Stimulated activated CD8-positive, alpha-beta memory T cell treated with anti-CD3 and anti-CD28 coated beads, Interleukin-2, amount 100 ng/mL, for 48 hours (primary cell): ENCODE results near the gene ETNK2.
"Not testable (repeated sequence)": the region's sequence is repeated elsewhere in the genome, so short reads cannot be mapped to it uniquely, and the experiment has no call there.

Experiments
- DNase-seq, 2 donors: peaks; one replicate each; pipeline ENCODE4 v3.0.0-alpha.2; 2020; ENCODE audit warnings: low read depth in 2 of 2

Gene ETNK2

DNA sequence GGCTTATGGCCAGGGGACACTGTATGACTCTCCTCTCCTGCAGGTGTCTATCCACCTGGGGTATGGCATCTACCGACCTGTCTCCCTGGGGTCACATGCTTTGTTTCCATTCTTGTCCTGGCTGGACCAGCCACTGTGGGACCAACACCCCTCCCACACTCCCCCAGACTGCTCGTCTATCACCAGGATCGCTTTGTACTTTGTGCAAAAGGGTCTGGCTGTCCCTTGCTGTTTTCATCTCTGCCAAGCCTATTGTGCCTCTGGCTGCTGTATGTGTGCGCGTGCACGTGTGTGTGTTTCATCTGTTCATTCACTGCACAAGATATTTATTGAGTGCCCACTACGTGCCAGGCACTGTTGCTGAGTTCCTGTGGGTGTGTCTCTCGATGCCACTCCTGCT lies 25.5 kb downstream of the ETNK2 start:
- DNase-seq = no peak

DNA sequence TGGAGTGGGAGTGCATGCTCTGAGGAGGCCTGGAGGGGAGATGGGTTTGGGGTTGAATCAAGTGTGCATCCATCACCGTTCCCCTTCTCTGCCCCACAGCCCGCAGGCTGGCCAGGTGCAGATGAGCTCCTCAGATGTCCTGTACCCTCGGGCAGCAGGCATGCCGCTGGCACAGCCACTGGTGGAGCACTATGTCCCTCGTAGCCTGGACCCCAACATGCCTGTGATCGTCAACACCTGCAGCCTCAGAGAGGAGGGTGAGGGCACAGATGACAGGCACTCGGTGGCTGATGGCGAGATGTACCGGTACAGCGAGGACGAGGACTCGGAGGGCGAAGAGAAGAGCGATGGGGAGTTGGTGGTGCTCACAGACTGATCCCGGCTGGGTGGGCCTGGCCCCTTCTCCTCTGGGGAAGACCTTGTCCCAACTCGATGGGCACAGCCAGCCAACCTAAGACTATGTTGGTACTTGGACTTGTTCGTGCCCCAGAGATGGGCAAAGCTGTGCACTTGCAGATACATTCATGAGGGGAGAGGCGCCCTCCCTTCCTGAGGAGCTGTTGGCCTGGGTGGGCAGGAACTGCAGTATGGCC lies 26.0 kb downstream of the ETNK2 start:
- no peak for DNase-seq

DNA sequence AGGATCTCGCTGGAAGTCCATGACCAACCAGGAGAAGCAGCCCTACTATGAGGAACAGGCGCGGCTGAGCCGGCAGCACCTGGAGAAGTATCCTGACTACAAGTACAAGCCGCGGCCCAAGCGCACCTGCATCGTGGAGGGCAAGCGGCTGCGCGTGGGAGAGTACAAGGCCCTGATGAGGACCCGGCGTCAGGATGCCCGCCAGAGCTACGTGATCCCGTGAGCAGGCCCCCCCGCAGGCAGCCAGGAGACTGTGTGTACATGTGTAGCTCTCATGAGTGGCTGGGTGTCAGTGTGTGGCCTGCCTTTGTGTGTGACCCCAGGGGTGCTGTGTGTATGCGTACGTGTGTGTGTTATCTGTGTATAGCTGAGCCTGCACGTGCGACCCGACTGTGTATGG lies 27.2 kb downstream of the ETNK2 start:
- DNase-seq = no peak

DNA sequence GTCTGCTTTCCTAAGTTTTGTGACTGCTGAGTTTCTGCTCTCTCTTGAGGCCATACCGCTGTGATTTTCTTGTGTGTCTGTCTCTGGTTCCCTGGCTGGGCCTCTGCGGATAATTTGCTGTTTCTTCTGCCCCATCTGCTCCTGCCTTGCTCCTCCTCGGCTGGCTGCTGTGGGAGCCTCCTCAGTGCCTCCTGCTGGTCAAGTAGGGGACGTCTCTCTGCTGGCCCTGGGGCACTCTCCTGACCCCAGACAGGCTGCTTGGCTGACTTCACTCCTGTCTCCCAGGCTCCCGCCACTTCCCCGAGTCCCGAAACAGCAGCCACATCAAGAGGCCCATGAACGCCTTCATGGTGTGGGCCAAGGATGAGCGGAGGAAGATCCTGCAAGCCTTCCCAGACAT lies 28.5 kb downstream of the ETNK2 start:
- no peak for DNase-seq

DNA sequence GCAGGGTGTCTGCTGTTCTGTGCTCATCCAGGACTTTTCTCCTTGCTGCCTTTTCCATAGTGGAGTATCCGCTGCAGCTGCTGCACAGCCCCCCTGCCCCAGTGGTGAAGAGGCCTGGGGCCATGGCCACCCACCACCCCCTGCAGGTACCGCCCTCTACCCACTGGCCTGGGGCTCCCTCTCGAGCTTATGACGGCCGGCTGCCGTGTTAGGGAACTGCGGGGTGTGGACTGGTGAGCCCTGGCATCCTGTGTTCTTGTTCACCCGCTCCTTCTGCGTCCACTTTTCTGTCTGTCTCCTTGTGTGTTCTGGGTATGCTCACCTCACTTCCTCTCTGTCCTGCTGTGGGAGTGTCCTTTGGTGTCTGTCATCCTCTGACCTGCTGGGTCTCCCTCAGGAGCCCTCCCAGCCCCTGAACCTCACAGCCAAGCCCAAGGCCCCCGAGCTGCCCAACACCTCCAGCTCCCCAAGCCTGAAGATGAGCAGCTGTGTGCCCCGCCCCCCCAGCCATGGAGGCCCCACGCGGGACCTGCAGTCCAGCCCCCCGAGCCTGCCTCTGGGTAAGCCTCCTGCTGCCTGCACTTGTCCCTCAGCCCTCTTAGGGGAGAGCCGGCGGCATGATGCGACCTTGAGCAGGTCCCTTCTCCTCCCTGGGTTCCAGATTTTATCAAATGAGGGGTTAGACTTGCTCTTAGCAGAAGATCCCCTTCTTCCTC lies 29.8 kb downstream of the ETNK2 start:
- DNase-seq = no peak

DNA sequence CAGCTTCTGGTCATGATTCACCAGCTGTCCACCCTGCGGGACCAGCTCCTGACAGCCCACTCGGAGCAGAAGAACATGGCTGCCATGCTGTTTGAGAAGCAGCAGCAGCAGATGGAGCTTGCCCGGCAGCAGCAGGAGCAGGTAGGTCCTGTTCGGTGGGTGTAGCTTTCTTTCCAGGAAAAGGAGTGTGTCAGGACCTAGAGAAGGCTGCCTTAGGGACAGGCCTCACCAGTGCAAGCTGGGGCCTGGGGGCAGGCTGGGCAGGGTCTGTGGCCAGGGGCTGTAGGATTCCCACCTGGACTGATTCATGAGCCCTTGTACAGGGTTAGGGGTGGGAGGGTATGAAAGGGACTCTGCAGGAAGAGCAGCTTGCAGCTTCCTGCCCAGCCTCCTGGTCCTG lies 35.3 kb downstream of the ETNK2 start:
- DNase-seq = no peak

DNA sequence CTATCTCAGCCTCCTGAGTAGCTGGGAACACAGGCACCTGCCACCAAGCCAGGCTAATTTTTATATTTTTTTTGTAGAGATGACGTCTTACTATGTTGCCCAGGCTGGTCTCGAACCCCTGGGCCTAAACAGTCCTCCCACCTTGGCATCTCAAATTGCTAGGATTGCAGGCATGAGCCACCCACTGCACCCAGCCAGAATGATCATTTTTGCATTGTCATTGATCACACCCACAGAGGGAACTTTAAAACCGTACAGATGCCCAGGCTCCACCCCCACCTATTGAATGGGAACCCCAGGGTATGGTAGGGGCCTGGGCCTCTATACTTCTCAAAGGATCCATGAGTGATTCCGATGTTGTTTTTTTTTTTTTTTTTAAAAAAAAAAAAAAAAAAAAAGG lies 36.7 kb downstream of the ETNK2 start:
- no peak for DNase-seq

DNA sequence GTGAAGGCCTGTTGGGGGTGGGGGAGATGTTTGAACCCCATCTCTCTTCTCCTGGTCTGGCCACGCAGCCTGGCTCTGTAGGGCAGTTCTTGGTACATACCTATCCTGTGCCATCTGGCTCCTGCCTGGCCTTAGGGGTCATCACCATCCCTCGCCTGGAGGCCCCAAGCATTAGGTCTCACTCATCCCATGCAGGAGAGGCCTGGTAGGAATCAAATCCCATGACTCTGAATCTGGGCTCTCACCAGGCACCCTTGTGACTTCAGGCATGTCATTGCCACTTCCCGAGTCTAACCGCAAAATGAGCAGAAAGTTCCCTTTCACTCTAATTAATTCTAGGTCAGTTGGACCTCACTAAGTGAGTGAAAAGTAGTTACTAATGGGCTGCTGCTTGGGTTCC lies 37.2 kb downstream of the ETNK2 start:
- no peak for DNase-seq

DNA sequence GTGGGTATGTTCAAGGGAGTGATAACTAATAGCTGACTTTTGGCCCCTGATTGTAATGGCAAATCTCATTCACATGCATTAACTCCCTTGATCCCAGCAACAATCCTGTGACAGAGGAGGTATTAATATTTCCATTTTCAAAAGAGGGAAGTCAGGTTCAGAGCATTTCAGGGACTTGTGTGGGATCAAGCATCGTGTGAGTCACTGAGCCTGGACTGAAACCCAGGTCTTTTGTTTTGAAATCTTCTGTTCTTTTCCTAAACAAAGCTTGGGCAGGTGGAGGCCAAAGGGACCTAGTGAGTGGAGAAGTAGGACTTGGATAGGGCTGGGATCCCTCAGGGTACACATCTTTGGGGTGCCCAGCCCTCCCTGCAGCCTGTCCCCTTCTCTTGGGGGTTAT lies 37.9 kb downstream of the ETNK2 start:
- DNase-seq = no peak

DNA sequence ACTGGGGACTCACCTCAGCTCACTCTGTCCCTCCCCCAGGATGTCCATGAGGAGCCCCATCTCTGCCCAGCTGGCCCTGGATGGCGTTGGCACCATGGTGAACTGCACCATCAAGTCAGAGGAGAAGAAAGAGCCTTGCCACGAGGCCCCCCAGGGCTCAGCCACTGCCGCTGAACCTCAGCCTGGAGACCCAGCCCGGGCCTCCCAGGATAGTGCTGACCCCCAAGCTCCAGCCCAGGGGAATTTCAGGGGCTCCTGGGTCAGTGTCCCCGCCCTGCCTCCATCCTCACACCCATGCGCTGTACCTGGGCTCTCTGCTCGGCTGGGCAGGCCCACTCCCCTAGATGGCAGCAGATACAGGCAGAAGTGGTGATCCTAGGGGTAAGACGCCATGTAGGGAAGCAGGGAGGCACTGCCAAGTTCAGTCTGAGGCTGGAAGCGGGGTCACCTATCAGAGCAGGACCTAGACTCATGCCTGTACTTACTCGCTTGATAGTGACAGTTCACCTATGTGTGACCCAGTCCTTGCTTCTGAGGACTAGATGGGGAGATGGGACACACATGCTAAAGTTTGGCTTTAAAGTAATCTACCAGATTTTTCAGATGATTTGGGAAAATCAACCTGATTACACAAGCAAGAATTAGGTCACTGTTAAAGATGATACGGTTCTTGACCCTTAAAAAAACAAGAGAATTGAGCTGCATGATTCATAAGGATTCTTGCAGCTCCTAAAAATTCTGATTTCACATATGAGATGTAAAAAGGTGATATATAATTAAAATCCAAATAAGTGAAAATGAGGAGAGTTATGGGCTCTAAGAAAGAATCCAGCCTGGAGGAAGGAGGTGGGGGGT lies 38.7 kb downstream of the ETNK2 start:
- no peak for DNase-seq

DNA sequence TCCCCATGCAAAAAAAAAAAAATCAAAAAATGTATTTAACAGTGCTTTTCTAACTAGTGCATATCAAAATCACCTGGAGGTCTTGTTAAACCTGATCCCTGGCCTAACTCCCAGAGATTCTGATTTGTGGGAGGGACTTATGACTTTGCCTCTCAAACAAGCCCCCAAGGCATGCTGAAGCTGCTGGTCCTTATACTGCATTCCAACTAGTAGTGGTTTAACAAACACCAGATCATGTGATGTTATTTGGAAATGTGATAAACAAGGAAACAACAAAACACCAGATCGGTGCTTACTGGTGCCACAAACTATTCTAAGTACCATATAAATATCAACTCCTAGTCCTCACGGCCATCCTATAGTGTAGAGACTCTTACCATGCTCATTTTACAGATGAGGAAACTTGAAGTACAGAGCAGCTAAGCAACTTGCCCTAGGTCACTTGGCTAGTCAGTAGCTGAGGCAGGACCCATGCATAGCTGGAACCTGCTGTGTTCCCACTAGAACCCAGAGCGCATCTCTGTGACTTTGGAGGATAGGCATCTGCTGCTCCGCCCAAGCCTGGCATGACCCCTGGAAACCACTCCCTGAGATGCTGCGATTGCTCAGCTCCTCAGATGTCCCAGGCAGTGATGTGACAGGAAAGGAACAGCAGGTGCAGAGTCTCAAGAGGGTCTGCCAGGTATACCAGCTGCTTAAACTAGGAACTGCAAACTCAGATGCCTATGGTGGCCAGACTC lies 40.8 kb downstream of the ETNK2 start:
- no peak for DNase-seq

DNA sequence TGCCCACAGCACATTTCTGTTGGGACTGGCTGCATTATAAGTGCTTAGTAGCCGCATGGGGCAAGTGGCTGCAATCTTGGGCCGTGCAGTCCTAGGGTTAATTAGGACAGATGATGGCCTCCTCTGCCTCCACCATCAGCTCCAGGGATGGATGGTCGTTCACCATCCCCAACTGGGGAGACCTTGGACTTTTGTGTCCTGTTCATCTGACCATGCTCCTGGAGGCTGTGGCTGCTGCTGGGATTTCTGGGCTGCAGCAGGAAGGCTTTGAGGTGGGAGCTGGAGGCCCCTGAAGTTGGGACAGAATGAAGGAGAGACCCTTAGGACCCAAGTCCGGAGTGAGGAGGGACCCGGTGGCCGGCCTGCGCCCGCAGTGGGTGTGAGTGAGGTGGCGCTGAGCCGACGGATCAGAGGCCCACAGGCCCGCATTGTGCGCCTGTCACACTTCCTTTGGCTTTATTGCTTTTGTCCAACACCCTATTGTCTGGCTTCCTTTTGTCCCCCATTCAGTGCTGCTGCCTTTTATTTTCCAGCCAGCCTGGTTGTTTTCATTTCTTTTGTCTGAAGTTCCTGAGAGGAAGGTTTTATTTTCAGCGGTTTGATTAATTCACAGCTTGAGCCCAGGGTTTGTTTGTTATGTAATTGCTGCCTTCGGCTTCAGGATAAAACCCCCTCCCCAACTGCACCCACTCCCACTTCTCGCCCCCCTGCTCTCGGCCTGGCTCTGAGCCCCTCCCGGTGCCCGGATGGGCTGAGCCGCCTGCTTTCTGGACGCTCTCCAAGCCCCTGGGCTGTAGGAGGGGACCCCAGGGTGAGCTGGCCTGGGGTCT lies 43.3 kb downstream of the ETNK2 start:
- DNase-seq = no peak

DNA sequence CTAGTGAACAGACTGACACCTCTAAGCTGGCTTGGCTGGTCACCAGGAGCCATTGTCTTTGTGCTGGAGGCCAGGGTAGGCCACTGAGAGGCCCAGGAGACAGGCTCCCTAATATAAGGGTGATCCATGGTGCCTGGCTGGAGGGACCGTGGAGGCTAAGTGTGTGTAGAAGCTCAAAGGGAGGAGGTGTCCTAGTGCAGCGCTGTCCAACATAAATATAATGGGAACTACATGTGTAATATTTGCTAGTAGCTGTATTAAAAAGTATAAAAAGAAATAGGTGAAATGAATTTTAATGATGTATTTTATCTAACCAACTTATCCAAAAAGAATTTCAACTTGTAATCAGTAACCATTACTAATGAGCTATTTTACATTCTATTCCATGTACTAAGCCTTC lies 44.0 kb downstream of the ETNK2 start:
- DNase-seq = no peak

DNA sequence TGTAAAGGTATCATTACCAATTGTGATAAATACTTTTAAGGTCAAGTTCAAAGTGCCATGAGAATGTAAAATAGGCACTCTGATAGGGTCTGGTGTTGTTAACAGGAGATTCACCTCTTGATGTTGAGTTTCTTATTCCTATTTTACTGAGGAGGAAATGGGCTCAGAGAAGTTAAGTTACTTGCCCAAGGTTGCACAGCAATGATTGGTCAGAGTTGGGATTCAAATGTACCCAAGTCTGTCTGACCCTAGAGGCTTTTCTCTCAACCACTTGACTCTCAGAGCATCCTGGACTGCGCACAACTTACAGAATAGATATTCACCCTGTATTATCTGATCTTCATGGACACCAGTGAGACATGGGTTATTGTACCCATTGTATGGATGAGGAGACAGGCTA lies 45.0 kb downstream of the ETNK2 start:
- no peak for DNase-seq

DNA sequence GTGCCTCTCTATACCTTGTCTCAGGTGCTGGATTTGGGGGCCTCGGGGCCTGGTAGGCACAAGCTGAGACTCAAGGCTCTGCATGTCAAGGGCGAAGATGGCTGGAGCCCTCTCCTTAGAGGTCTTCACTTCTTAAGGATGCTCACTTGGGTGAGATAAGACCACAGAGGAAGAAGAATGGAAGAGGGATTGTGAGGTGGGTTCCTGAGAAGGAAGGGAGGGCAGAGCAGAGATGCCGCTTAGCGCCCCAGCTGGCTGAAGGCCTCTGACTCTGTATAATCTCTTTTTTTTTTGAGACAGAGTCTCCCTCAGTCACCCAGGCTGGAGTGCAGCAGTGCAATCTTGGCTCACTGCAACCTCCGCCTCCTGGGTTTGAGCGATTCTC lies 46.7 kb downstream of the ETNK2 start:
- DNase-seq = no peak

DNA sequence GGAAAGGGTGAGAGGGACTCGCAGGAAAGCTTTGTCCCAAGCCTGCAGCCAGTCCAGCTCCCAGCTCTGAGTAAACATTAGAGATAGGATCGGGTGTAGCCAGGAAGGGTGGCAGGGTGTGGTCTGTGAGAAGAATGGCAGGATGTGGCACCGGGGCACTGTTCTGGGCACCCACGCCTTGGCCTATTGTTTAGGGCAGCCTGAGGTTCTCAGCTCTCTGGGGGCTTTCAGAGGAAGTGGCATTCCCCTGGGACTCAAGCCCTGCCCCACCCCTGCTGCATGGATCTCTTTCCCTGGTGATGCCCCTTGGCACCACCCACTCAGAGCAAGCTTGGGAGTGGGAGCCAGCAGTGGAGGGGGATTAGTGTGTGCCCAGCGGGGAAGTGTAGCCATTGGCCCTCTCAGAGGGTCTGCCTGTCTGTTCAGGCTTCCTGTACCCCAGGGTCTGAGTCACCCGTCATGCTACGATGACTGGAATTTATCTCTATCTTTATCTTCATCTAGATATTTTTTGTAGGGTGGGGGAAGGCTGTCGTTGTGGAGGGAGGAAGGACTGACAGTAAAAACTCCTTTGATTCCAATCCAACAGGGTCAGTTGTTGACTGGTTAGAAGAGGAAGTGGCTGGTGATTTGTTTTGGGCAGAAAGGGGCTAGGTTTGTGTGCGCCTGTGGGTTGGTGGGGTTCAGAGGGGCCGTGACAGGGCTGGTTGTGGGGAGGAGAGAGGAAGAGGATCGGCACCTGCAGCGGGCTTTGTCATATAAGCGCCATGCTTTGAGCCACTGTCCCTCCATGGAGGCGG lies 47.3 kb downstream of the ETNK2 start:
- DNase-seq = no peak

DNA sequence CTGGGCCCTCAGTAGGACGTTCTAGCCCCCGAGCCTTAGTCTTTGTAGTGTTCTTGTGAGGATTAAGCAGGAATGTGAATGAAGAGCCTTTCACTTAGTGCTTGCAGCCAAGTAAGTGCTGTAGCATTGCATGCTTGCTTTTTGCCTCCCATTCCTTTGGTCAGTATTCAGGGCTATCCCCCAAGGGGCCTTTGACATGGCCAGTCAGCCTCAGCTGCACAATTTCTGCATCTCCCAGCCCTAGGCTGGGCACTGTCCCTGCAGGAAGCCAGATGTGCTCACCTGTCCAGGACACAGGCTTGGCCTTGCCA lies 48.5 kb downstream of the ETNK2 start:
- no peak for DNase-seq

DNA sequence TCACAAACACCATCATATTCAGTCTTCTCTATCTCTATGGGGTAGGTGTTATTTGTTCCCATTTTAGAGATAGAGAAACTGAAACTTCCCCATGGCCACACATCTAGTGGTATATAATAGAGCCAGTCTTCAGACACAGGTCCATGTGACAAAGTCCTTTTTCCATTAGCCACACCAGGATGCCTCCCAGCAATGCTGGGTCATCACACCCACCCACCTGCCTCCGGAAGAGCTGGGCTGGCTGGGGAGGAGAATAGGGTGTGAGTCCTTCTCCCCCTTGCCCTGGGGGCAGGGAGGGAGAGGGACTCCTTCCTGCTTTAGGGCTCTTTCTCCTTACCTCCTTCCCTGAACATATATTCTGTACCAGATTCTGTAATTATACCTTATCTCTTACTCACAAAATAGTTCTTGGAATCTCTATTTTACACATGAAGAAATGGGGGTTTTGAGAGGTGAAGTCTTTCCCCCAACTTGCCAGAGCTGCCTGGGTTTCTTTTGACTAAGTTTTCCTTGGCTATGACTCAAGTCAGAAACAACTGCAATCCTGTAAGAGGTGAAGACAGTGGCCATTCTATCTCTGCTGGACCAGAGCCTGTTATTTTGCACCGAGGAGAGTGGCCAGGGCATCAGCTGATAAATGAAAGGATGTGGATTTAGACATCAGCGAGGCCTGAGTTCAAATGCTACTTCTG lies 49.0 kb downstream of the ETNK2 start:
- DNase-seq = no peak

DNA sequence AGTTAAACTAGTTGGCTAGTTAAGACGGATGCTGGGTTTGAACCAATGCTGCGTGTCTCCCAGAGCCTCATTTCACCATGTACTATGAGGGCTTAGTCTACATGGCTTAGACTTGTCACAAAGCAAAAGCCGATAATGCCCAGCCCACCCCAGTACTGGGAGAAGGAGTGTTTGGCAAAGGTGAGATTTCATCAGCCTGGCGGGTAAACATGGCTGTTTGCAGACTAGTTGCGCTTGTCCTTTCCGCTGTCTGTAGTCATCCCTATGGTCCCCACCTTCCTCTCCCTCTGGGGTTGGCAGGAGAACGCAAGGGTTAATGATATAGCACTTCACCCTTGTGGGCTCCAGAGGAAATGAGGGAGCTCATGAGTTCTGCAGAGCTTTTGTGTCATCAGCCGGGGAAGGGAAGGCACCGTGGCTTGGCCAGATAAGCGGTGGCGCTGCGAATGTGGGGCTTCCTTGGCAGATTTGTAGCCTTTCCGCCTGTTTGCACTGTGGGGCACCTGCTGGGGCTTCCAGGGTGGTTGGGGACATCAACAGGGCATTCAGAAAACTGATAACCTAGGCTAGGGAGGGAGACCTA lies 49.7 kb downstream of the ETNK2 start:
- DNase-seq = no peak

DNA sequence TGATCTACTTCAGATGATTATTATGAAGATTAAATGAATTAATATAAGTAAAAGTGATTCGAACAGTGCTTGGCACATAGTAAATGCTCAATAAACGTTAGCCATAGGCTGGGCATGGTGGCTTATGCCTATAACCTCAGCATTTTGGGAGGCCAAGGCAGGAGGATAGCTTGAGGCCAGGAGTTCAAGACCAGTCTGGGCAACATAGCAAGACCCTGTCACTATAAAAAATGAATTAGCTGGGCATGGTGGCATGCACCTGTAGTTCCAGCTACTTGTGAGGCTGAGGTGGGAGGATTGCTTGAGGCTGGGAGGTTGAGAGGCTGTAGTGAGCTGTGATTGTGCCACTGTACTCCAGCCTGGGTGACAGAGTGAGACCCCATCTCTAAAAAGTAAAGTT lies 52.1 kb downstream of the ETNK2 start:
- DNase-seq = not testable (repeated sequence)
